WTC11 (cell line): ENCODE measurements around the gene LMBR1. TPM values are rescaled to one million over a fixed set of nuclear protein-coding genes. Genes with fewer than 3 reads are reported as not detected.

Experiments
- ATAC-seq: fragments of 200-7000 bp; cut with Tn5 transposase; 2 replicates; pipeline ENCODE4 v1.10.0; 2021; ENCODE audit warnings: mild to moderate bottlenecking, moderate library complexity
- CTCF ChIA-PET: fragments of 300-600 bp; sonication (Branson Sonifier 250); formaldehyde crosslinking; loops from one replicate; lab custom pipeline; 2021; ENCODE audit warnings: antibody characterized with exemption; lab: Charles Lee
- POLR2A ChIA-PET: fragments of 350-600 bp; sonication (Branson Sonifier 250); formaldehyde crosslinking; loops from one replicate; lab custom pipeline; 2021; ENCODE audit warnings: antibody characterized with exemption; lab: Charles Lee
- DNase-seq: peaks from one replicate; pipeline ENCODE4 v3.0.0; 2021; ENCODE audit warnings: low spot score
- H3K27ac Mint-ChIP-seq: 2 replicates; pipeline ENCODE4 v1.8.0; 2021; ENCODE audit warnings: mixed read lengths
- H3K27me3 Mint-ChIP-seq: 2 replicates; pipeline ENCODE4 v1.8.0; 2021; ENCODE audit warnings: low read depth, mild to moderate bottlenecking, moderate library complexity, mixed read lengths
- H3K36me3 Mint-ChIP-seq: 2 replicates; pipeline ENCODE4 v1.8.0; 2021; ENCODE audit warnings: mixed read lengths
- H3K4me1 Mint-ChIP-seq: 2 replicates; pipeline ENCODE4 v1.8.0; 2022; ENCODE audit warnings: mixed read lengths
- H3K4me3 Mint-ChIP-seq: 2 replicates; pipeline ENCODE4 v1.8.0; 2021; ENCODE audit warnings: mild to moderate bottlenecking, moderate library complexity, mixed read lengths
- H3K9me3 Mint-ChIP-seq: 2 replicates; pipeline ENCODE4 v1.8.0; 2021; ENCODE audit warnings: mixed read lengths
- AR ChIP-seq: fragments of 250-450 bp; sonication (Bioruptor Pico); IDR thresholded peaks from 2 replicates; pipeline ENCODE4 v1.9.0; 2021; ENCODE audit warnings: mild to moderate bottlenecking
- ATF1 ChIP-seq: sonication (generic); formaldehyde crosslinking; IDR thresholded peaks from 2 replicates; pipeline ENCODE4 v1.8.1; 2023; ENCODE audit warnings: mild to moderate bottlenecking, moderate library complexity, missing genetic modification reagents
- E2F1 ChIP-seq: sonication (generic); formaldehyde crosslinking; IDR thresholded peaks from 2 replicates; pipeline ENCODE4 v1.8.0; 2022; ENCODE audit warnings: mild to moderate bottlenecking, missing genetic modification reagents
- ETV6 ChIP-seq: sonication (generic); formaldehyde crosslinking; IDR thresholded peaks from 2 replicates; pipeline ENCODE4 v1.8.1; 2022; ENCODE audit warnings: mild to moderate bottlenecking, missing genetic modification reagents
- GTF2I ChIP-seq: fragments of 250-450 bp; sonication (Bioruptor Pico); conservative IDR thresholded peaks from 2 replicates; pipeline ENCODE4 v1.4.0; 2021; ENCODE audit warnings: mild to moderate bottlenecking
- HMGA2 ChIP-seq: fragments of 250-450 bp; sonication (Bioruptor Pico); IDR thresholded peaks from 2 replicates; pipeline ENCODE4 v1.4.0; 2021; ENCODE audit warnings: mild to moderate bottlenecking, moderate library complexity
- IRF1 ChIP-seq: sonication (generic); formaldehyde crosslinking; IDR thresholded peaks from 2 replicates; pipeline ENCODE4 v1.8.0; 2023; ENCODE audit warnings: missing genetic modification reagents
- KAT7 ChIP-seq: sonication (generic); formaldehyde crosslinking; IDR thresholded peaks from 2 replicates; pipeline ENCODE4 v1.8.1; 2023; ENCODE audit warnings: missing genetic modification reagents, mild to moderate bottlenecking, borderline replicate concordance
- NR1H2 ChIP-seq: sonication (generic); formaldehyde crosslinking; IDR thresholded peaks from 2 replicates; pipeline ENCODE4 v1.9.0; 2021; ENCODE audit warnings: mild to moderate bottlenecking, moderate library complexity, missing genetic modification reagents
- PRRX2 ChIP-seq: fragments of 250-450 bp; sonication (Bioruptor Pico); IDR thresholded peaks from 2 replicates; pipeline ENCODE4 v1.8.0; 2021; ENCODE audit warnings: mild to moderate bottlenecking
- SOX15 ChIP-seq: fragments of 250-450 bp; sonication (Bioruptor Pico); IDR thresholded peaks from 2 replicates; pipeline ENCODE4 v1.9.0; 2021; ENCODE audit warnings: mild to moderate bottlenecking
- USF1 ChIP-seq: sonication (generic); formaldehyde crosslinking; IDR thresholded peaks from 2 replicates; pipeline ENCODE4 v1.8.0; 2022; ENCODE audit warnings: mild to moderate bottlenecking, missing genetic modification reagents
- USF2 ChIP-seq: sonication (generic); formaldehyde crosslinking; IDR thresholded peaks from 2 replicates; pipeline ENCODE4 v1.8.1; 2023; ENCODE audit warnings: mild to moderate bottlenecking, missing genetic modification reagents, moderate library complexity
- ZNF138 ChIP-seq: sonication (generic); formaldehyde crosslinking; conservative IDR thresholded peaks from 2 replicates; pipeline ENCODE4 v1.8.1; 2022; ENCODE audit warnings: mild to moderate bottlenecking, moderate library complexity, missing genetic modification reagents
- ZNF263 ChIP-seq: sonication (generic); formaldehyde crosslinking; IDR thresholded peaks from 2 replicates; pipeline ENCODE4 v1.8.1; 2022; ENCODE audit warnings: low read depth, mild to moderate bottlenecking, moderate library complexity, missing genetic modification reagents
- ZNF317 ChIP-seq: sonication (generic); formaldehyde crosslinking; IDR thresholded peaks from 2 replicates; pipeline ENCODE4 v1.8.1; 2023; ENCODE audit warnings: low read depth, mild to moderate bottlenecking, moderate library complexity, missing genetic modification reagents, borderline replicate concordance
- ZNF396 ChIP-seq: fragments of 250-450 bp; sonication (Bioruptor Pico); IDR thresholded peaks from 2 replicates; pipeline ENCODE4 v1.8.0; 2021; ENCODE audit warnings: mild to moderate bottlenecking, moderate library complexity, borderline replicate concordance
- total RNA-seq: library from RNA; stranded (reverse); gene quantifications from 3 replicates; pipeline ENCODE4 v1.2.3, GENCODE V29; 2021
- TF ChIP-seq, protein P1 (sequence below): sonication (generic); formaldehyde crosslinking; IDR thresholded peaks from 2 replicates; pipeline ENCODE4 v1.8.0; 2022; ENCODE audit warnings: missing genetic modification reagents
- TF ChIP-seq, protein P2 (sequence below): sonication (generic); formaldehyde crosslinking; IDR thresholded peaks from 2 replicates; pipeline ENCODE4 v1.8.1; 2022; ENCODE audit warnings: low read depth, mild to moderate bottlenecking, moderate library complexity, missing genetic modification reagents, borderline replicate concordance

The LMBR1 gene
- total RNA-seq, 1 experiment from 2014 or later = 55.6 TPM

DNA sequence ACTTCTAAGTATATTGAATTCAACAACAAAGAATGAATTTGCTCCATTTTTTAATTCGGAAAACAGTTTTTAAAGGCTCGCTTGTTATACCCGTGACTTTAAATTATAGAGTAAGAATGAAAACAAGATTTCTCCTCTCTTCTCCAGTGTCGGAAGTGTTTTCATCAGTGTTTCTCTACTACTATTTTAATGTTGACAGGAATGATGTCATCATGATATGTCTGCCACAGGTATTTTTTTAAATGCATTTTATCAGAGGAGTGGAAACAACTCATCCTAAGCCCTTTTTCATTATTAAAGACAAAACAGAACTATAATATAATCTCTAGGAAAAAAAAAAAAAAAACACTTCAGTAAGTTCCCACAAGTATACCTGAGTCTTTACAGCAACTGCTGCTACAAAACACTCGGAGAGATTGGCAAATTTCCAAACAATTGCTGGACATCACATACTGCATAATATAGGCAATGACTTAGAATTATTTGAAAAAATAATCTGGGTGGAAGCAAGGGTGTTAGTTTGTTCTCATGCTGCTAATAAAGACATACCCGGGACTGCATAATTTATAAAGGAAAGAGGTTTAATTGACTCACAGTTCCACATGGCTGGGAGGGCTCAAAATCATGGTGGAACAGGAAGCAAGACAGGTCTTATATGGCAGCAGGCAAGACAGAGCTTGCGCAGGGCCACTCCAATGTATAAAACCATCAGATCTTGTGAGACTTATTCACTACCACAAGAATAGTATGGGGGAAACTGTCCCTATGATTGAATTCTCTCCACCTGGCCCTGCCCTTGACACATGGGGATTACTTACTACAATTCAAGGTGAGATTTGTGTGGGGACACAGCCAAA, 257.2 kb downstream of the LMBR1 start (continued):
- no peak for TF ChIP-seq E2F1
- no peak for TF ChIP-seq NR1H2
- TF ChIP-seq ATF1 (CRISPR knock-in tag) = no peak
- TF ChIP-seq USF2 (CRISPR knock-in tag) = no peak
- TF ChIP-seq, protein P1, sequence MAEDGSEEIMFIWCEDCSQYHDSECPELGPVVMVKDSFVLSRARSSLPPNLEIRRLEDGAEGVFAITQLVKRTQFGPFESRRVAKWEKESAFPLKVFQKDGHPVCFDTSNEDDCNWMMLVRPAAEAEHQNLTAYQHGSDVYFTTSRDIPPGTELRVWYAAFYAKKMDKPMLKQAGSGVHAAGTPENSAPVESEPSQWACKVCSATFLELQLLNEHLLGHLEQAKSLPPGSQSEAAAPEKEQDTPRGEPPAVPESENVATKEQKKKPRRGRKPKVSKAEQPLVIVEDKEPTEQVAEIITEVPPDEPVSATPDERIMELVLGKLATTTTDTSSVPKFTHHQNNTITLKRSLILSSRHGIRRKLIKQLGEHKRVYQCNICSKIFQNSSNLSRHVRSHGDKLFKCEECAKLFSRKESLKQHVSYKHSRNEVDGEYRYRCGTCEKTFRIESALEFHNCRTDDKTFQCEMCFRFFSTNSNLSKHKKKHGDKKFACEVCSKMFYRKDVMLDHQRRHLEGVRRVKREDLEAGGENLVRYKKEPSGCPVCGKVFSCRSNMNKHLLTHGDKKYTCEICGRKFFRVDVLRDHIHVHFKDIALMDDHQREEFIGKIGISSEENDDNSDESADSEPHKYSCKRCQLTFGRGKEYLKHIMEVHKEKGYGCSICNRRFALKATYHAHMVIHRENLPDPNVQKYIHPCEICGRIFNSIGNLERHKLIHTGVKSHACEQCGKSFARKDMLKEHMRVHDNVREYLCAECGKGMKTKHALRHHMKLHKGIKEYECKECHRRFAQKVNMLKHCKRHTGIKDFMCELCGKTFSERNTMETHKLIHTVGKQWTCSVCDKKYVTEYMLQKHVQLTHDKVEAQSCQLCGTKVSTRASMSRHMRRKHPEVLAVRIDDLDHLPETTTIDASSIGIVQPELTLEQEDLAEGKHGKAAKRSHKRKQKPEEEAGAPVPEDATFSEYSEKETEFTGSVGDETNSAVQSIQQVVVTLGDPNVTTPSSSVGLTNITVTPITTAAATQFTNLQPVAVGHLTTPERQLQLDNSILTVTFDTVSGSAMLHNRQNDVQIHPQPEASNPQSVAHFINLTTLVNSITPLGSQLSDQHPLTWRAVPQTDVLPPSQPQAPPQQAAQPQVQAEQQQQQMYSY (CRISPR knock-in tag) = no peak

- ATAC-seq (no peak), DNase-seq (no peak)
- Mint-ChIP-seq H3K4me3 (no peak overlapping the region), H3K36me3 (peaks cover 13% of the 10 kb centered on the region), H3K27me3 (peaks cover 4% of the 10 kb centered on the region), H3K27ac (no peak overlapping the region), H3K9me3 (peaks cover 17% of the 10 kb centered on the region), H3K4me1 (no peaks in the 10 kb centered on the region; the same call in 1 of the 2 replicates)
- ChIA-PET CTCF (no interaction called here), POLR2A (no interaction called here)
- no peak for TF ChIP-seq KAT7 (CRISPR knock-in tag)
- TF ChIP-seq, protein P2, sequence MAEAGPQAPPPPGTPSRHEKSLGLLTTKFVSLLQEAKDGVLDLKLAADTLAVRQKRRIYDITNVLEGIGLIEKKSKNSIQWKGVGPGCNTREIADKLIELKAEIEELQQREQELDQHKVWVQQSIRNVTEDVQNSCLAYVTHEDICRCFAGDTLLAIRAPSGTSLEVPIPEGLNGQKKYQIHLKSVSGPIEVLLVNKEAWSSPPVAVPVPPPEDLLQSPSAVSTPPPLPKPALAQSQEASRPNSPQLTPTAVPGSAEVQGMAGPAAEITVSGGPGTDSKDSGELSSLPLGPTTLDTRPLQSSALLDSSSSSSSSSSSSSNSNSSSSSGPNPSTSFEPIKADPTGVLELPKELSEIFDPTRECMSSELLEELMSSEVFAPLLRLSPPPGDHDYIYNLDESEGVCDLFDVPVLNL (CRISPR knock-in tag) = no peak
- no peak for TF ChIP-seq HMGA2 (CRISPR knock-in tag)
- no peak for TF ChIP-seq ZNF396
- no peak for TF ChIP-seq PRRX2
Observed at GRCh38 chr7:156634117-156634516, 258.9 kb downstream of the LMBR1 start.

DNA sequence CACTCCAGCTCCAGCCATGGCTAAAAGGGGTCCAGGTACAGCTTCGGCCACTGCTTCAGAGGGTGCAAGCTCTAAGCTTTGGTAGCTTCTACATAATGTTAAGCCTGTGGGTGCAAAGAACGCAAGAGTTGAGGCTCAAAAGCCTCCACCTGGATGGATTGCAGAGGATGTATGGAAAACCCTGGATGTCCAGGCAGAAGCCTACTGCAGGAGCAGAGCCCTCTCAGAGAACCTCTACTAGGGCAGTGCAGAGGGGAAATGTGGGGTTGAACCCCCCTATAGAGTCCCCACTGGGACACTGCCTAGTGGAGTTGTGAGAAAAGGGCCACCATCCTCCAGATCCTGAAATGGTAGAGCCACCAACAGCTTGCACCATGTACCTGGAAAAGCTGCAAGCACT, 263.1 kb downstream of the LMBR1 start:
- Mint-ChIP-seq H3K36me3 (peaks cover 23% of the 10 kb centered on the region), H3K27ac (no peak overlapping the region), H3K4me1 (0 out of 2 replicates have a peak, but pooled peaks cover 3% of the 10 kb centered on the region), H3K27me3 (no peaks in the 10 kb centered on the region; the same call in 1 of the 2 replicates), H3K9me3 (peaks cover 28% of the 10 kb centered on the region), H3K4me3 (no peak overlapping the region)
- ATAC-seq = no peak
- no peak for DNase-seq
- POLR2A ChIA-PET = no interaction called here
- CTCF ChIA-PET = no interaction called here
- TF ChIP-seq SOX15 (no peak), IRF1 (no peak), ZNF138 (CRISPR knock-in tag) (no peak), ZNF317 (CRISPR knock-in tag) (no peak), ZNF263 (CRISPR knock-in tag) (no peak), ETV6 (CRISPR knock-in tag) (no peak), GTF2I (no peak), AR (CRISPR knock-in tag) (no peak), USF2 (CRISPR knock-in tag) (no peak), USF1 (CRISPR knock-in tag) (no peak)
